ENCODE measurements around the gene GRPEL1. TPM values are rescaled to one million over a fixed set of nuclear protein-coding genes. Genes with fewer than 3 reads are reported as not detected.
A peak's percentile ranks its signal among the peaks of the same experiment; 100 is the strongest.

Gene GRPEL1
- total and polyA plus RNA-seq, 9 of the 15 experiments (the other 6 are each of a cell fraction or from before 2014, with no cell fraction given) = 43.4 to 192 (median 86.6) TPM

- Histone ChIP-seq H3K79me2 (ENCODE audit: control insufficient read depth, insufficient read depth, low read length) (no peaks in the 10 kb centered on the region), H3K9me3 (replicated peaks; ENCODE audit: control insufficient read depth, insufficient read depth, low read depth, low read length) (no peaks in the 10 kb centered on the region), H3K9ac (ENCODE audit: insufficient read depth in 1 of 2, low read depth in 2 of 2, low read length in 2 of 2) (no peak overlapping the region), H3K4me1 (replicated peaks in 1 of 2; ENCODE audit: control insufficient read depth in 2 of 2, insufficient read depth in 2 of 2, low read length in 2 of 2) (peaks cover 6 to 14% of the 10 kb centered on the region in 2 experiments; a peak in 4 of 5 replicates), H2AFZ (ENCODE audit: low read depth, low read length) (no peak overlapping the region), H3K27ac (ENCODE audit: extremely low read depth, low read depth, low read length) (no peak overlapping the region), H3K36me3 (ENCODE audit: control insufficient read depth, insufficient read depth, low read length) (no peaks in the 10 kb centered on the region), H3K27me3 (ENCODE audit: control insufficient read depth in 2 of 2, insufficient read depth in 2 of 2, low read length in 2 of 2) (peaks cover 21 to 70% of the 10 kb centered on the region in 2 experiments), H3K4me3 (no peak overlapping the region), H4K20me1 (replicated peaks; ENCODE audit: control insufficient read depth, insufficient read depth, low read length) (peaks cover 9% of the 10 kb centered on the region), H3K9me1 (ENCODE audit: control insufficient read depth, insufficient read depth, low read length) (peaks cover 3% of the 10 kb centered on the region), H3K4me2 (ENCODE audit: insufficient read depth, low read length) (no peak overlapping the region)
- POLR2A ChIA-PET = interaction anchor here (0.6 kb wide), 1 partner anchor 177 kb away, joined by 3 read pairs; no protein-coding TSS in a partner anchor
- no peak for TF ChIP-seq FOXA1 (IDR thresholded peaks at IDR 0.05; ENCODE audit: borderline replicate concordance)
- 0 out of 2 replicates have a peak, but pooled peaks have one; percentile 43 for TF ChIP-seq ZKSCAN1 (IDR thresholded peaks at IDR 0.05; ENCODE audit: low read depth, low read length)
- no peak for FAIRE-seq
- 16% methylated on average over 23 of the region's 23 CpGs for WGBS (ENCODE audit: insufficient coverage, low coverage, missing lambda C conversion rate)
- no peak for DNase-seq (ENCODE audit: extremely low read depth in 1 of 4, low spot score in 3 of 4)
- no TSS peak for BruUV-seq (replicated peaks)
- ATAC-seq = no peak
- CTCF ChIA-PET (ENCODE audit: low intra/inter-chr PET ratio) = no interaction called here
- in situ Hi-C loops (cut with MboI) (no loop called here), intact Hi-C loops (cut with micrococcal nuclease) (no loop called here)
Observed at GRCh38 chr4:7108046-7108625, 40.3 kb upstream of the GRPEL1 start.

GRCh38 chr4:7107166-7107905, 39.5 kb upstream of the GRPEL1 start:
- BruUV-seq (replicated peaks) = no TSS peak
- Histone ChIP-seq H3K79me2 (ENCODE audit: control insufficient read depth, insufficient read depth, low read length) (no peaks in the 10 kb centered on the region), H4K20me1 (replicated peaks; ENCODE audit: control insufficient read depth, insufficient read depth, low read length) (peaks cover 6% of the 10 kb centered on the region), H3K27ac (ENCODE audit: extremely low read depth, low read depth, low read length) (no peak overlapping the region), H3K9me1 (ENCODE audit: control insufficient read depth, insufficient read depth, low read length) (peaks cover 3% of the 10 kb centered on the region), H3K27me3 (ENCODE audit: control insufficient read depth in 2 of 2, insufficient read depth in 2 of 2, low read length in 2 of 2) (peaks cover 21 to 67% of the 10 kb centered on the region in 2 experiments), H3K4me2 (ENCODE audit: insufficient read depth, low read length) (no peak overlapping the region), H3K9me3 (replicated peaks; ENCODE audit: control insufficient read depth, insufficient read depth, low read depth, low read length) (no peaks in the 10 kb centered on the region), H3K9ac (ENCODE audit: insufficient read depth in 1 of 2, low read depth in 2 of 2, low read length in 2 of 2) (0 out of 4 replicates have a peak overlapping the region, but pooled peaks of 1 of the 2 experiments have one; percentile 13), H3K4me1 (replicated peaks in 1 of 2; ENCODE audit: control insufficient read depth in 2 of 2, insufficient read depth in 2 of 2, low read length in 2 of 2) (peaks cover 10 to 22% of the 10 kb centered on the region in 2 experiments), H3K36me3 (ENCODE audit: control insufficient read depth, insufficient read depth, low read length) (no peaks in the 10 kb centered on the region), H2AFZ (ENCODE audit: low read depth, low read length) (no peak overlapping the region), H3K4me3 (no peak overlapping the region)
- intact Hi-C loops (cut with micrococcal nuclease) = no loop called here
- no peak for FAIRE-seq
- 13% methylated on average over 11 of the region's 11 CpGs for WGBS (ENCODE audit: insufficient coverage, low coverage, missing lambda C conversion rate)
- no peak for ATAC-seq
- DNase-seq (ENCODE audit: extremely low read depth in 1 of 4, low spot score in 3 of 4) = no peak
- in situ Hi-C loops (cut with MboI) = no loop called here
- TF ChIP-seq ZBTB12 (CRISPR knock-in tag; IDR thresholded peaks at IDR 0.05) = no peak
- no peak for TF ChIP-seq CEBPG (CRISPR knock-in tag; IDR thresholded peaks at IDR 0.05)
- TF ChIP-seq CEBPG (tag; conservative IDR thresholded peaks at IDR 0.05 in 1 of 2, IDR thresholded peaks at IDR 0.05 in 1 of 2) = no peak
- no peak for TF ChIP-seq FOXJ2 (tag; IDR thresholded peaks at IDR 0.05)
- POLR2A ChIA-PET = interaction anchor here (0.6 kb wide), 1 partner anchor 177 kb away, joined by 3 read pairs; no protein-coding TSS in a partner anchor
- CTCF ChIA-PET (ENCODE audit: low intra/inter-chr PET ratio) = no interaction called here

Data from K562 (cell line).